GM08714 (cell line): Measurements from ENCODE around the gene SEC11C.
A peak's percentile ranks its signal among the peaks of the same experiment; 100 is the strongest.

Experiments
- H3K4me3 ChIP-seq: fragments of 200-500 bp; sonication (Bioruptor generic); 2 replicates; pipeline ENCODE4 v1.5.1; 2014; ENCODE audit warnings: mild to moderate bottlenecking, low read length, inconsistent platforms
- ZNF274 ChIP-seq: IDR thresholded peaks from 2 replicates; pipeline ENCODE4 v1.6.1; 2012; ENCODE audit warnings: mild to moderate bottlenecking, low read depth, low read length

SEC11C gene

DNA sequence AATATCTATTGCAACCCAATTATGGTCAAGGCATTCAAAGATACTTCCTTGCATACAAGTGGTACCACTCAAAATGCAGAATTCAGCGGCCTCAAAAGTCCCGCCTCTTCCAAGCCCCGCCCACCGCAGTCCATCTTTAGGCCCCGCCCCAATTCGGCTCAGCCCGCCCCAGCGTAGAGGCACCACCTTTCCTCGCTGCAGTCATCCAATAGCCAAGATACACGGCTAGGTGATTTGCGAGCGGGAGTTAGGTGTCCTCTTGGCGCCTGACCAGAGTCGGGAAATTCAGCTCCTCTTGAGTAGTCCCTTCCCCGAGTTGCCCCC is 431 bp upstream of the SEC11C start:
- TF ChIP-seq ZNF274 = no peak
- peak overlapping the region; percentile 82; the same call in 1 of the 2 replicates for H3K4me3 ChIP-seq

- peak overlapping the region; percentile 82 for H3K4me3 ChIP-seq
- no peak for TF ChIP-seq ZNF274
Measured at GRCh38 chr18:59140302-59140885, 710 bp downstream of the SEC11C start.

DNA sequence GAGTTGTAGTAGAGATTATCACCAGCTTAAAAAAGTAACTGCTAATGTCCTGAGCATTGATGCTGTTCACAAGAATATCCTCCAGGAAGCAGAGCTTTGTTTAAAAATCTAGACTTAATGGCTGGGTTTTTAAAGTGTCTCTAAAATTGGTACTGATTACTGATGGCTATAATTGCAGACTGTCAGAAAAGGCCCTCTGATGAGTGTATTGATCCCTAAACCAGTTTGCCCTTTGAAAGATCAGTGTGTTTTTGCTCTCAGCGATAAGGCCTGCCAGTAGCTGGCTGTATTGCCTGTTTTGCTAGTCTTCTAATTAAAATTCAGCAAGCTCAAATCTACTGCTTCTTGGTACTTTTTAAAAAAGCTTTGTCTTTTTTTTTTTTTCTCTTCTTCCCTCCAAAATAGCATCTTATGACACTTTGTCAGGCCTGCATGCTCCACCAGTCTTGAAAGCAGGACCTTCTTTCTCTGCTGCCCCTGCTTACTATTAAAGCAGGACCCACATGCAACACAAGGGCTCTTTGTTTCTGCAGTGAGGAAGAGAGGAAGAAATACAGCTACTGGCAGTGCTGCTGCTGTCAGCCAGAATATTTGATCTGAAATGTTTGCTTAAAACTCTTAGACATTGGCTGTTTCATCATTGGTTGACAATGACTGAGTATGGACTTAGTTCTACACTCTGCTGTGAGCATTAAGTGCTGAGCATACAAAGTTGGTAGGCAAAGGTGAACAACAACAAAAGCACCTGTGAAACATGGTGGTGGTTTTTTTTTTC is 1.8 kb downstream of the SEC11C start:
- peak overlapping the region; percentile 82 for H3K4me3 ChIP-seq
- no peak for TF ChIP-seq ZNF274

DNA sequence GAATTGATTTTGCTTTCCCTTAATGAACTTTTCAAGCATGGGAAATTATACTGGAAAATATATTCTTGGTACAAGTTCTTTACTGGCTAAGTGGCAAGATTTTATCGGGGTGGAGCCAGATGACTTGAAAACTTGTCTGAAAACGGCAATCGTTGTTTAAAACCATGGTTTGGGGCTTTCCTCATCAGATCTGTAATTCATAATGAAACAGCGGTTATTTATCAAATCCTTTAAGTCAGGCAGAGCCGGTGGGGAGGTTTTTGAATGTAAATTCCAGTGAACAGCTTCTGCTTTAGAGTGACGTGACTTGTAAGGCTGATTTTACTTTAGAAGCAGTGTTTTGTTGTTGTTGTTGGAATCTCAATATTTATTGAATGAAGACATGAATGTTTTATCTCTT is 2.6 kb downstream of the SEC11C start:
- H3K4me3 ChIP-seq = peak overlapping the region; percentile 24
- TF ChIP-seq ZNF274 = no peak

- H3K4me3 ChIP-seq = peak overlapping the region; percentile 43
Measured at GRCh38 chr18:59142800-59143416, 3.2 kb downstream of the SEC11C start.

DNA sequence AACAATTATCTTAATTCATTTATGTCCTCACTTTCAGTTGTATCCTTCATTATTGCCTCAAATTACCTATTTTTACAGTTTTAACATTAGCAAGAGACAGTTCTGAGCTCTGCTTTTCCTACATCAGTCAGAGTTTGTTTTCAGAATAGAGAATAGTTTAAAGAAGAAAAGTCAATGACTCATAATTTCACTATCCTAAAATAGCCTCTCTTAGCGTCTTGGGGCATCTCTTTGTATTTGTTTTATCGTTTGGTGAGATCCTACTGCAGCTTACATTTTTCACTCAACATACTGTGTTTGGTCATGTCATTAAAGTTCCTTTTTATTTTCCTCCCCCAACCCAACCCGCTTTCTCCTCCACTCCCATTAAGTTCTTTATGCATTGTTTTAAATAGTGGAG is 3.8 kb downstream of the SEC11C start:
- peak overlapping the region; percentile 43; the same call in 1 of the 2 replicates for H3K4me3 ChIP-seq
- no peak for TF ChIP-seq ZNF274

GRCh38 chr18:59144483-59144882 is 4.8 kb downstream of the SEC11C start:
- H3K4me3 ChIP-seq = no peak overlapping the region
- TF ChIP-seq ZNF274 = no peak

- no peak for TF ChIP-seq ZNF274
- no peak overlapping the region for H3K4me3 ChIP-seq
Measured at GRCh38 chr18:59145055-59145454, 5.4 kb downstream of the SEC11C start.

DNA sequence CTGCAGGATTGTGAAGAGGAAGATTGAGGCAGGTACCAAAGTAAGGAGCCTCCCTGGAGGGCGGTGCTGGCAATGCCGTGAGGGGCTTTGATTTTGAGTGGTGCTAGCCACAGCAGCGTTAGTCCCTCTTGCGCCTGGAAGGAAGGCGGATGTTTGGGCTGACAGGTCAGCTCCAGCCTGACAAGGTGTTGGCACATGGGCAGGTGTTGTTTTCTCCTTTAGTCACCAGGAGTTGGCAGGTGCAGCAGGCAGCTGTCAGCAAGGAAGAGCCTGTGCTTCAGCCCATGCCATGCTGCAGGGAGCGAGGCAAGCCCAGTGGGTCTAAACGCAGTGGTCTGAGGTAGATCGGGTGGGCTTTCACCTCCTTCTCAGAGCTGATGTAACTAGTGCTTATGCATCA is 8.5 kb downstream of the SEC11C start:
- no peak overlapping the region for H3K4me3 ChIP-seq
- no peak for TF ChIP-seq ZNF274

GRCh38 chr18:59149007-59149406 is 9.3 kb downstream of the SEC11C start:
- no peak for TF ChIP-seq ZNF274
- H3K4me3 ChIP-seq = no peak overlapping the region

DNA sequence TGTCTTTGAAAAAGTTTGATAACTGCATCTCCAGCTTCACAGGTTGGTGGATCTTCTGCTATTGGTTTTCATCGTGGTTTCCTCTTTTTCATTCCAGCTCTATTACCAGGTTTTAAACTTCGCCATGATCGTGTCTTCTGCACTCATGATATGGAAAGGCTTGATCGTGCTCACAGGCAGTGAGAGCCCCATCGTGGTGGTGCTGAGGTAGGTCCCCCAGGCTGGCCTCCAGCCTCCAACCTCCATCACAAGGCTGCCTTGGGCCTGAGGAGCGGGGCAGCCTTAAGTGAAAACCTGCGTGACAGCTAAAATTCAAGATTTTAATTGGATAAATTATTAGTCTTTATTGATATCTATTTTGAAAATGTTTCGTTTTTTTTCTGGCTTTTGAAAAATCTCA is 9.7 kb downstream of the SEC11C start:
- no peak for TF ChIP-seq ZNF274
- no peak overlapping the region for H3K4me3 ChIP-seq

- TF ChIP-seq ZNF274 = no peak
- H3K4me3 ChIP-seq = no peak overlapping the region
Measured at GRCh38 chr18:59150236-59150635, 10.6 kb downstream of the SEC11C start.

GRCh38 chr18:59155153-59155552 is 15.5 kb downstream of the SEC11C start:
- H3K4me3 ChIP-seq = no peak overlapping the region
- TF ChIP-seq ZNF274 = no peak

DNA sequence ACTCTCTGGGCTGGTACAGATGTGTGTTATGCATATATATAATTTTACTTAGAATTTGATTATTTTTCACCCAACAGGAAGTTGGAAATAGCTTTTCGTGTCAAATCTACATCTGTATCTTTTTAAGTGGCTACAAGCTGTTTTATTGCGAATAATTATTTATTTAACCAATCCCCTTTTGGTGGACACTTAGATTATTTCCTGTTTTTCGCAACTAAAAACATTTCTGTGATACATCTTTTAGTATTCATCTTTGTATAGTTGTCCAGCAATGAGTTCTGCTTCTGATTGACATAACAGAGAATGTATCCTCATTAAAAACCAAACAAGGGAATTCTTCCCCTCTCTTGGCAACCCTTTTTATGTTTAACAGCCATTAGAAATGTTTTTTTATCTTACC is 16.6 kb downstream of the SEC11C start:
- no peak for TF ChIP-seq ZNF274
- H3K4me3 ChIP-seq = no peak overlapping the region

DNA sequence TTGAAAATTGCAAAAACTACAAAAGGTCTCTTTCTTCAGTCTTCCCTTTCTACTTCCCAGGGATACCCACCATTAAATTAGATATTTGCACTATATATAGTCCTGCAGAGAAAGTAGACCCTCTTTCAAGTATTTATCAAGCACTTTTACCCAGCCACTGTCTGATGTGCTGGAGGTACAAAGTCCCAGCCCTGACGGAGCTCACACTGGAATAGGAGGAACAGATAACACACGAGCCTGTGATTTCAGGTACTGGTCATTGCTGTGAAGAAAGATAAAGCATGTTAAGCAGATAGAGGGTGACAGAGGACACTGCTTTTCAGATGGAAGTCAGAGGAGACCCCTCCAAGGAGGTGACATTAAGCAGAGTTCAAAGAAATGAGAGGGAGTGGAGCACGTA is 19.6 kb downstream of the SEC11C start:
- no peak for TF ChIP-seq ZNF274
- H3K4me3 ChIP-seq = no peak overlapping the region

DNA sequence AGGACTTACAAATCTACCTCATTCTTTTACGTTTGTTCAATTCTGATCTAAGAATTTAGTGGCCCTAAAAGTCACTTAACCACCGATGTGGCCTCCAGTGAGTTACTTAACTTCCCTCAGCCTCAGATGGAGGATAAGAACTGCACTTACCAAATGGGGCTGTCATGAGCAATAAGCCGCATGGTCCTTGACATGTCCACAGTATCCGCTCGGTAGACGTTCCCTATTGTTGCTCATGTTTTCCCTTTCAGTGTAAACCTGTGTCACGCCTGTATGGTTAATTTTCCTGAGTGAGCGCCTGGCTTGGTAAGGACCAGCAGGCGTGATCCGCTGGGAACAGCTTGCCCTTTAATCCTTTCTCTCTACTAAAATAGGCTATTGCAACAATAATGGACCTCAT is 20.3 kb downstream of the SEC11C start:
- no peak for TF ChIP-seq ZNF274
- H3K4me3 ChIP-seq = no peak overlapping the region
